Caco-2 (cell line): Measurements from ENCODE around the gene ZNF775. TPM values are rescaled to one million over a fixed set of nuclear protein-coding genes. Genes with fewer than 3 reads are reported as not detected.
A peak's percentile ranks its signal among the peaks of the same experiment; 100 is the strongest.

Source experiments
- BruUV-seq: library from RNA; stranded (reverse); fragments of 400-500 nt; replicated peaks from 2 replicates; lab custom pipeline; 2021; lab: Mats Ljungman, UMichigan
- CTCF ChIA-PET: fragments of 300-600 bp; sonication (Branson Sonifier 250); formaldehyde crosslinking; loops from one replicate; lab custom pipeline; 2022; ENCODE audit warnings: antibody characterized with exemption; lab: Charles Lee
- POLR2A ChIA-PET: fragments of 300-600 bp; sonication (Branson Sonifier 250); formaldehyde crosslinking; loops from one replicate; lab custom pipeline; 2022; ENCODE audit warnings: antibody characterized with exemption; lab: Charles Lee
- DNase-seq, 2 experiments: peaks; one replicate each; pipeline versions ENCODE4 v3.0.0 to v3.0.0-alpha.2; 2020 to 2022
- H3K27me3 ChIP-seq: replicated peaks from 2 replicates; pipeline ENCODE4 v1.6.0; 2011; ENCODE audit warnings: low read length; ENCODE audit not compliant: control insufficient read depth, insufficient read depth
- H3K36me3 ChIP-seq: 2 replicates; pipeline ENCODE4 v1.5.1; 2011; ENCODE audit warnings: low read length; ENCODE audit not compliant: control insufficient read depth, insufficient read depth
- H3K4me1 ChIP-seq: fragments of 250-450 bp; sonication (Bioruptor Pico); 2 replicates; pipeline ENCODE4 v1.5.1; 2020; ENCODE audit warnings: mild to moderate bottlenecking
- H3K4me3 ChIP-seq: 2 replicates; pipeline ENCODE4 v1.5.1; 2011; ENCODE audit warnings: low read depth, mild to moderate bottlenecking, control low read depth, low read length
- H3K9me3 ChIP-seq: fragments of 250-450 bp; sonication (Bioruptor Pico); 2 replicates; pipeline ENCODE4 v1.5.1; 2020; ENCODE audit warnings: mild to moderate bottlenecking, moderate library complexity
- H3K27ac Mint-ChIP-seq: one replicate; pipeline ENCODE4 v1.8.0; 2022; ENCODE audit warnings: mixed read lengths; ENCODE audit not compliant: unreplicated experiment
- H3K27me3 Mint-ChIP-seq: one replicate; pipeline ENCODE4 v1.8.0; 2022; ENCODE audit warnings: mixed read lengths; ENCODE audit not compliant: insufficient read depth, unreplicated experiment
- H3K36me3 Mint-ChIP-seq: one replicate; pipeline ENCODE4 v1.8.0; 2022; ENCODE audit warnings: mild to moderate bottlenecking, mixed read lengths; ENCODE audit not compliant: insufficient read depth, unreplicated experiment
- H3K4me1 Mint-ChIP-seq: one replicate; pipeline ENCODE4 v1.8.0; 2022; ENCODE audit warnings: low read depth, mixed read lengths; ENCODE audit not compliant: unreplicated experiment
- H3K4me3 Mint-ChIP-seq: one replicate; pipeline ENCODE4 v1.8.0; 2022; ENCODE audit warnings: mild to moderate bottlenecking, moderate library complexity, mixed read lengths; ENCODE audit not compliant: unreplicated experiment
- H3K9me3 Mint-ChIP-seq: one replicate; pipeline ENCODE4 v1.8.0; 2022; ENCODE audit warnings: mixed read lengths; ENCODE audit not compliant: unreplicated experiment
- intact Hi-C: fragments of 100-400 bp; cut with micrococcal nuclease; formaldehyde crosslinking; loops from one replicate; pipeline ENCODE4 v1.10.0; 2022; ENCODE audit not compliant: unreplicated experiment
- total RNA-seq: library from RNA; stranded (reverse); gene quantifications from 2 replicates; pipeline ENCODE4 v1.2.3, GENCODE V29; 2022
- TF ChIP-seq, protein P1 (sequence below), 2 experiments: fragments of 200-600 bp in 1 of 2; IDR thresholded peaks; 1 replicate in 1 of 2; 2 replicates in 1 of 2; pipeline versions ENCODE4 v1.5.1 to v1.8.0; 2011 to 2022; ENCODE audit warnings: antibody characterized with exemption in 1 of 2, control low read depth in 1 of 2, inconsistent platforms in 1 of 2, low read depth in 1 of 2, low read length in 1 of 2, mild to moderate bottlenecking in 1 of 2, moderate library complexity in 1 of 2; ENCODE audit not compliant: insufficient read depth in 1 of 2, severe bottlenecking in 1 of 2, unreplicated experiment in 1 of 2

ZNF775 gene
- total RNA-seq, 1 experiment from 2014 or later: 4.0 TPM

DNA sequence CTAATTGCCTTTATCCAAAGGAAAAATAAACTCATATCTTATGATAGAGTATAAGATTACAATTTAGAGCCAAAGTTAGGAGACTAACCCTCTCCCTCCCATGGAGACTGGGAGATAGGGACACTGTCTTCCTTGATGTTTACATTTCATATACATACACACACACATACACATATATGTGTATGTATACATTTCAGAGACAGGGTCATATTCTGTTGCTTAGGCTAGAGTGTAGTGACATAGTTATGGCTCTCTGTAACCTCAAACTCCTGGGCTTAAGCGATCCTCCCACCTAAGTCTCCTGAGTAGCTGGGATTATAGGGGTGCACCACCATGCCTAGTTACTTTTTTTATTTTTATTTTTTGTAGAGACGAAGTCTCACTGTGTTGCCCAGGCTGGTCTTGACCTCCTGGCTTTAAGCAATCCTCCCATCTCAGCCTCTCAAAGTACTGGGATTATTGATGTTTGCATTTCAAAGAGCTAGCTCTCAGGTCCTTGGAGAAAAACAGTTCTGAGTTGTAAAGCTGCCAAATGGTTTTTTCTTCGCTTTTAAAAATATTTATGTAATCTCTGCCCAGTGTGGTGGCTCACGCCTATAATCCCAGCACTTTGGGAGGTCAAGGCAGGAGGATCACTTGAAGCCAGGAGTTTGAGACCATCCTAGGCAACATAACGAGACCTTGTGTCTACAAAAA lies 18.6 kb upstream of the ZNF775 start:
- H3K27me3 Mint-ChIP-seq: no peaks in the 10 kb centered on the region
- H3K27ac Mint-ChIP-seq: peak overlapping the region; percentile 42
- TF ChIP-seq, protein P1, sequence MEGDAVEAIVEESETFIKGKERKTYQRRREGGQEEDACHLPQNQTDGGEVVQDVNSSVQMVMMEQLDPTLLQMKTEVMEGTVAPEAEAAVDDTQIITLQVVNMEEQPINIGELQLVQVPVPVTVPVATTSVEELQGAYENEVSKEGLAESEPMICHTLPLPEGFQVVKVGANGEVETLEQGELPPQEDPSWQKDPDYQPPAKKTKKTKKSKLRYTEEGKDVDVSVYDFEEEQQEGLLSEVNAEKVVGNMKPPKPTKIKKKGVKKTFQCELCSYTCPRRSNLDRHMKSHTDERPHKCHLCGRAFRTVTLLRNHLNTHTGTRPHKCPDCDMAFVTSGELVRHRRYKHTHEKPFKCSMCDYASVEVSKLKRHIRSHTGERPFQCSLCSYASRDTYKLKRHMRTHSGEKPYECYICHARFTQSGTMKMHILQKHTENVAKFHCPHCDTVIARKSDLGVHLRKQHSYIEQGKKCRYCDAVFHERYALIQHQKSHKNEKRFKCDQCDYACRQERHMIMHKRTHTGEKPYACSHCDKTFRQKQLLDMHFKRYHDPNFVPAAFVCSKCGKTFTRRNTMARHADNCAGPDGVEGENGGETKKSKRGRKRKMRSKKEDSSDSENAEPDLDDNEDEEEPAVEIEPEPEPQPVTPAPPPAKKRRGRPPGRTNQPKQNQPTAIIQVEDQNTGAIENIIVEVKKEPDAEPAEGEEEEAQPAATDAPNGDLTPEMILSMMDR (IDR thresholded peaks at IDR 0.05; ENCODE audit: insufficient read depth in 1 of 2, low read depth in 1 of 2, low read length in 1 of 2, severe bottlenecking in 1 of 2, unreplicated experiment in 1 of 2): no peak
- Histone ChIP-seq H3K4me1 (no peaks in the 10 kb centered on the region), H3K36me3 (no peaks in the 10 kb centered on the region), H3K4me3 (no peak overlapping the region), H3K27me3 (no peaks in the 10 kb centered on the region), H3K9me3 (no peaks in the 10 kb centered on the region)
- H3K4me3 Mint-ChIP-seq: no peak overlapping the region
- no TSS peak for BruUV-seq
- CTCF ChIA-PET: no interaction called here
- DNase-seq: no peak
- peaks cover 11% of the 10 kb centered on the region for H3K4me1 Mint-ChIP-seq
- POLR2A ChIA-PET: no interaction called here
- peaks cover 12% of the 10 kb centered on the region for H3K9me3 Mint-ChIP-seq
- H3K36me3 Mint-ChIP-seq: no peaks in the 10 kb centered on the region
- intact Hi-C loops: no loop called here

DNA sequence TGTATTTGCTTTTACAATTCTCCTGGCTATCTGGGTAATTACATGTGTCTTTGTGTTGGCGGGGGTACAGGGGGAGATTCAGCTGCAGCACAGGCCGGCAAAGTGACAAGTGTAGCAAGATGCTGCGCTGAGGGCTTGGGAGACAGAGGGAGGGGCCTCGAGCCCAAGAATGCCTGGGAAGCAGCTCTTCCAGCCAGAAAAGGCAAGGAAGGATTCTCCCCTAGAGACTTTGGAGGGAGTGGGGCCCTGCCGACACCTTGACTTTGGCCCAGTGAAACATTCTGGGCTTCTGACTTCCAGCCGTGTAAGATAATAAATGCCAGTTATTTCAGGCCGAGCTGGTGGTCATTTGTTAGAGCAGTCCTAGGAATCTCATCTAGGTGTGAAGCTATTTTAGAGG lies 17.7 kb upstream of the ZNF775 start:
- no TSS peak for BruUV-seq
- no peaks in the 10 kb centered on the region for H3K9me3 ChIP-seq
- POLR2A ChIA-PET: no interaction called here
- no peaks in the 10 kb centered on the region for H3K36me3 Mint-ChIP-seq
- H3K4me3 Mint-ChIP-seq: no peak overlapping the region
- H3K9me3 Mint-ChIP-seq: peaks cover 12% of the 10 kb centered on the region
- TF ChIP-seq, protein P1 (IDR thresholded peaks at IDR 0.05; ENCODE audit: insufficient read depth in 1 of 2, low read depth in 1 of 2, low read length in 1 of 2, severe bottlenecking in 1 of 2, unreplicated experiment in 1 of 2): no peak
- H3K4me1 Mint-ChIP-seq: peaks cover 11% of the 10 kb centered on the region
- no peak overlapping the region for H3K4me3 ChIP-seq
- intact Hi-C loops: no loop called here
- no peak overlapping the region for H3K27ac Mint-ChIP-seq
- H3K27me3 ChIP-seq: no peaks in the 10 kb centered on the region
- H3K27me3 Mint-ChIP-seq: no peaks in the 10 kb centered on the region
- DNase-seq: no peak
- CTCF ChIA-PET: no interaction called here
- no peaks in the 10 kb centered on the region for H3K36me3 ChIP-seq
- no peaks in the 10 kb centered on the region for H3K4me1 ChIP-seq

DNA sequence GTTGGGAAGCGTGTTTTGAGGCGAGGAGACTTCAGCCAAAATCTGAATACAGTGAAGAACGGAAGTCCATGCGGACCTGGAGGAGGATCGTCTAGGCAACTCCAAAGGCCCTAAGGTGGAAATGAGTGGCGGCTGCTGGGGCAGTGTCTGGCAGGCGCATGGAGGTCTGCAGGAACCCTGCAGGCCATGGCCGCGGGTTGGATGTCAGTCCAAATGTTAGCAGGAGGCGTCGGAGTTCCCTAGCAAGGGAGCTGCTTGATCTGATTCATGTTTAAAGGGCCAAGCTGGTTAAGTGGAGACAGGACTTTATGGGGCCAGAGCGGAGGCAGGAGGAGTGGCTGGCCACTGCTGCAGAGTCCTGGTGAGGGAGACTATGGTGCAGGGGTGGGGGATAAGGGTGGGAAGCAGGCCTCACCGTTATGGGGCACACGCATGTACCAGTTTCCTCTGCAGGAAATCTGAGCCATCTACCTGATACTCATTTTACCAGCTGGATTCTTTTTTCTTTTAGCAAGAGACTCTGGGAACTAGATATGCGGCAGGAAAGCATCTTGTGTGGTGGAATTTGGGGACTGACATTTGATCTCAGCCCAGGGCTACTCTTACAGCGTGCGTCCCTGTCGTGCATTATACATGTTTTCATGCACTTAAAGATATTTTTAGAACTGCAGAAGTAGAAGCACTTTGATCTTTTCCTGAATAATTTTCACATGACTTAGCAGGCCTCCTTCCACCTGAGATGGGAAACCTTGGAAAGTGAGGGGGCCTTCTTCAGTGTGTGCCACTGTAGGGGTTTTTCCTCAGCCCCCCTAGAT lies 17.1 kb upstream of the ZNF775 start:
- ChIA-PET POLR2A (no interaction called here), CTCF (no interaction called here)
- no TSS peak for BruUV-seq
- H3K36me3 Mint-ChIP-seq: no peaks in the 10 kb centered on the region
- H3K9me3 ChIP-seq: no peaks in the 10 kb centered on the region
- H3K27me3 ChIP-seq: no peaks in the 10 kb centered on the region
- intact Hi-C loops: no loop called here
- no peak overlapping the region for H3K4me3 ChIP-seq
- no peaks in the 10 kb centered on the region for H3K4me1 ChIP-seq
- H3K27me3 Mint-ChIP-seq: no peaks in the 10 kb centered on the region
- peaks cover 12% of the 10 kb centered on the region for H3K9me3 Mint-ChIP-seq
- H3K4me1 Mint-ChIP-seq: peaks cover 11% of the 10 kb centered on the region
- TF ChIP-seq, protein P1 (IDR thresholded peaks at IDR 0.05; ENCODE audit: insufficient read depth in 1 of 2, low read depth in 1 of 2, low read length in 1 of 2, severe bottlenecking in 1 of 2, unreplicated experiment in 1 of 2): no peak
- DNase-seq: no peak
- no peaks in the 10 kb centered on the region for H3K36me3 ChIP-seq
- no peak overlapping the region for H3K27ac Mint-ChIP-seq
- no peak overlapping the region for H3K4me3 Mint-ChIP-seq
